AG08396 (cell line): ENCODE data around the gene EGR4.
"Not testable (repeated sequence)": the region's sequence is repeated elsewhere in the genome, so short reads cannot be mapped to it uniquely, and the experiment has no call there.

ENCODE experiments used
- DNase-seq: peaks from one replicate; pipeline ENCODE4 v3.0.0; 2012; ENCODE audit warnings: low spot score, mixed read lengths

EGR4 gene

DNA sequence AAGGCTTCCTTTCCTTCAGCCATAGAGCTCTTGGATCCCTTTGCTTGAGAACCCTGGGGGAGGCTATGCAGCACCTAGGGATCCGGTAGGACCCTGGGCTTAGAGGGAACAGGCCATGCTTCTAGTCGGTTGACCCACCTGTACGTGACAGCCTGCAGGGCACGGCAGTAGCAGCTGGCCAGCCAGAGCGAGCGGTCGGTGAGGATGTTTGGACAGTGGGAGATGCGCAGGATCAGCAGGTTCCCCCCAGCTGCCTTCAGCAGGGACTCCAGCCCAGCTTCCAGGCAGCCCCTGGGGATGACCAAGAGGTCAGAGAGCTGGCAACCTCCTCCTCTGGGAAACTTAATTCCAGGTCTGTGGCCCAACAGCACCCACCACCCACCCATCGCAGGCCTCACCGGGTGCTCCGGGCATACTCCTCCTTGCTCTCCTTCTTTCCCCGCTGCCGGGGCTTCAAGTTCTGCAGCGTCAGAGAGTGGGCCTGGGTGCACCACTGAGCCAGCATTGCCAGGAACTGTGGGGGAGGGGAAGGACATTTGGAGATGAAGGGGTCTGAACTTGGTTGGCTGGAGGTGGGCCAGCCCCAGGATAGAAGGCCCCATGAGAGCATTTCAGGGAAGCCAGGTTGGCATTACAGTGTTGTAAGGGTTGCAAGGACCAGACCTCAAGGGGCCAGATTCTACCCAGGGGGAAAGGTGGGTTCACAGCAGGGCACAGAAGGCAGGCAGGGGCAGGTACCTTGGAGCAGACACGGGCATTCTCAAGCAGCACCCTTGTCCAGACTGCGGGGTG, 29.6 kb downstream of the EGR4 start:
- no peak for DNase-seq

DNA sequence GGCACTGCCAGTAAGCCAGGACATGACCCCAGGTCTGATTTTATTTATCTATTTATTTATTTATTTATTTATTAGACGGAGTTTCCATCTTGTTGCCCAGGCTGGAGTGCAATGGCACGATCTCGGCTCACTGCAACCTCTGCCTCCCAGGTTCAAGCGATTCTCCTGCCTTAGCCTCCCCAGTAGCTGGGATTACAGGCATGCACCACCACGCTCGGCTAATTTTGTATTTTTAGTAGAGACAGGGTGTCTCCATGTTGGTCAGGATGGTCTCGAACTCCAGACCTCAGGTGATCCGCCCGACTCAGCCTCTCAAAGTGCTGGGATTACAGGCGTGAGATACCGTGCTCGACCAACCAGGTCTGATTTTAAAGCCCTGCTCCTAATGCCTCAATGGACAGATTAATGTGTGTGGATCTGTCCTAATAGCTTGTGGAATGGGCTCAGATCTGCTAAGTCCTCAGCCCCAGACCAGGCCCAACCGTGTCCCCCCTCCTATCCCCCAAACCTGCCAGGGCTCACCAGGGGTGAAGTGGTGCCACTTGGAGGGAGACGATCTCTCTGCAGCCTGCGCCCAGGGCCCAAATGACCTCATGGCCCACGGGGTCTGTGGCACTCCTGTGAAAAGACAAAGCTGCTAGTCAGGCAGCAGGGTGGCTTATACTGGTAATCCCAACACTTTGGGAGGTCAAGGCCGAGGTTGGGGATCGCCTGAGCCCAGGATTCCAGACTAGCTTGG, 30.5 kb downstream of the EGR4 start:
- DNase-seq = not testable (repeated sequence)

GRCh38 chr2:73262108-73262651, 31.2 kb downstream of the EGR4 start:
- DNase-seq = no peak

- peak; percentile 88 for DNase-seq
Measured at GRCh38 chr2:73260338-73260984, 32.9 kb downstream of the EGR4 start.

DNA sequence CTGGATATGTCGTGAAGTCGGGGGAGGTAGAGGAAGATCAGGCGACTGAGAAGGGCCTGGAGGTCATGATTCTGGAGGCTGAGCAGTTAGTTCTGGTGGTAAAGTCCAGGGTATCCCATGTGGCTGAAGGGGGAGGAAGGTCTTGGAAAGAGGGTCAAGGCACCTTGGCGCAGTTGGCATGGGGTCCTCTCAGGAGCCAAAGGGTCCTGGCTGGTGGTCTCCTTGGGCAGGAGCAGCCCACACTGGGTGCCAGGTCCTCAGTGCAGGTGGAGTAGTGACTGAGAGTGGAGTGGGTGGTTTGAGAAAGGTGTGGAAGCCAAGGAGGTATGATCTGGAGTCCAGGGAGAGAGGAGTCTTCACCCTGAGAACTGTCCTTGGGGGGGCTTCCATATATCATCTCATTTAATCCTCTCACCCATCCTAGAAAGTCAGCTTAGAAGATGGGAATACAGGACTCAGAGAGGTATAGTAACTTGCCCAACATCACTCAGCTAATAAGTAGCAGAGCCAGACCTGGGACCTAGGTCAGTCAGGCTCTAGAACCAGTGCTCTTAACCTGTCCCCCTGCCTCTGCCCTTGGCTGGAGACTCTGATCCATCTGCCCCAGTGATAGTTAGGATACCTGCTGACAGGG, 33.5 kb downstream of the EGR4 start:
- no peak for DNase-seq

DNA sequence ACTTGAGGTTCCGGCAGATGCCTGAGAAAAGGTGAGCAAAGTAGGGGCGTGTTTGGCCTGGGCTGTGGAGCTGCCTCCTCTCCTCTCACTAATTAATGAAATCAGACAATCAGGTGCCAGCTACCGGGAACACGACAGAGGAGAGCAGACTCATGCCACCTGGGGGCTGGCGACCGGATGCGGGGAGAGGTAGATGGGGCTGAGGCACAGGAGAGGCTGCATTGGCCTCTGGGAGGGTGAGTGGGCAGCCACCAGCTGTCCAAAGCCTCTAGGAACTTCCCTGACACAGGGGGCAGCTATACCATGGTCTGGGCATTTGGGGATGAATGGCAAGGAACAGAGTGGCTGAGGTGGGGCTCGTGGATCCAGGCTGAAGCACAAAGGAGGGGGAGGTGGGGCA, 34.1 kb downstream of the EGR4 start:
- DNase-seq = no peak

GRCh38 chr2:73258913-73259215, 34.5 kb downstream of the EGR4 start:
- no peak for DNase-seq

DNA sequence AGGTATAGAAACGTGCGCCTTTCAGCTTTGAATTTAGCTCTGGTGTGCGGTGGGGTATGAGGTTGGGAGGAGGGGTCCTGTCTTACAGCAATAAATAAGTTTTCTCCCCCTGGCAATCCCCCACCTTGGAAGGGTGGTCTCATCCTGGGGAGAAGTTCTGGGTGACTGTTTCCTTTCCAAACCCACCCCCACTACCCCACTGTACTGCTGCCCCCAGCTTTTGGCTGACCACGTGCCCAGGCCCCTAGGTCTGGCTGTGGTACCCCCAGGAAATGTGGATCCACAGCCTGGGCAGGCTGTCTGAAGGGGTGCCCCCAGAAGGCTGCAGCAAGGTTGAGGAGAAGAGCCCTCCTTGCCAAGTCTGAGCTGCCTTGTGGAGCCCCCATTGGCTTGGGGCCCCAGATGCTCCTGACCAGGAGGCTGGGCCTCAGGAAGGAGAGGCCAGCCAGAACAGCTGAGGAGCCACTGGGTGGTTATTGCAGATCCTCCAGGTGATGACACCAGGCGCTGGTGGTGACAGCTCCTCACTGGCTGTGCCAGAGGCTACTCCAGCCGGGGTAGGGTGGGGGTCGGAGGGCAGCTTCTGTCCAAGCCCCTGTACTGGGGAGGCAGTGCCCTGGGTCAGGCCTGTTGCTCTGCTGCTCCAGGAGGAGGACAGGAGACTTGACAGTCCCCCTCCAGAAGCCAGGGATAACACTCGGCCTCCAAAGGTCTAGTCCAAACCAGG, 35.0 kb downstream of the EGR4 start:
- DNase-seq = no peak

DNA sequence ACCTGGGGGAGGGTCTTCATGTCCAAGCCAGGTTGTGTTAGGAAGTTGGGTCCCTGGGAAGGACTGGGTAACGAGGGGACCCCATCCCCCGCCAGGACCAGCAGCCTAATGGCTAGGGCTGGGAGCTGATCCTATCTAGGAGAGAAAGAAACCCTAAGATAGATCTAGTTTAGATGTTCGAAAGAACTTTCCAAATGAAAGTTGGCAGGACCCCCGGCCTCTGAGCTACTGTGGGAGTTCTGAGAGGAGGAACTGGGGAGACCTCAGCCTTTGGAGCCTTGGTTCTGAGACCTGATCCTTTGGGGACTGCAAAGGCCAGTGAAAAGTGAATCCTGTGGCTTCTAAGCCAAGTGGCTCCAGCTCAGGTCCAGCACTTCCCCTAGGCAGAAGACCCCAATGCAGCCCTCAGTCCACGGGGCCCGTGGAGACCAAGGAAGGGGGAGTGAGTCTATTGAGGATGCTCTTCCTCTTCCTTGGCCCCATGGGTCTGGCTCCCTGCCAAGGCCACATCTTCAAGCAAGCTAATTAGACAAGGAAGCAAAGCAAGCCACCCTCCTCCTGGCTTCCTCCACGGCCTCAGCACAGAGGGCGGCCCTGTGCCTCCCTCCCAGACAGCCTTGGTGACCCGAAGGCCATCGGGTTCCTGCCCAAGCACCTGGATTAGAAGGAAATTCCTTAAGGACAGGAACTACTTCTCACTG, 35.8 kb downstream of the EGR4 start:
- DNase-seq = no peak

GRCh38 chr2:73257021-73257420, 36.3 kb downstream of the EGR4 start:
- DNase-seq = no peak

- no peak for DNase-seq
Measured at GRCh38 chr2:73256618-73256922, 36.8 kb downstream of the EGR4 start.

DNA sequence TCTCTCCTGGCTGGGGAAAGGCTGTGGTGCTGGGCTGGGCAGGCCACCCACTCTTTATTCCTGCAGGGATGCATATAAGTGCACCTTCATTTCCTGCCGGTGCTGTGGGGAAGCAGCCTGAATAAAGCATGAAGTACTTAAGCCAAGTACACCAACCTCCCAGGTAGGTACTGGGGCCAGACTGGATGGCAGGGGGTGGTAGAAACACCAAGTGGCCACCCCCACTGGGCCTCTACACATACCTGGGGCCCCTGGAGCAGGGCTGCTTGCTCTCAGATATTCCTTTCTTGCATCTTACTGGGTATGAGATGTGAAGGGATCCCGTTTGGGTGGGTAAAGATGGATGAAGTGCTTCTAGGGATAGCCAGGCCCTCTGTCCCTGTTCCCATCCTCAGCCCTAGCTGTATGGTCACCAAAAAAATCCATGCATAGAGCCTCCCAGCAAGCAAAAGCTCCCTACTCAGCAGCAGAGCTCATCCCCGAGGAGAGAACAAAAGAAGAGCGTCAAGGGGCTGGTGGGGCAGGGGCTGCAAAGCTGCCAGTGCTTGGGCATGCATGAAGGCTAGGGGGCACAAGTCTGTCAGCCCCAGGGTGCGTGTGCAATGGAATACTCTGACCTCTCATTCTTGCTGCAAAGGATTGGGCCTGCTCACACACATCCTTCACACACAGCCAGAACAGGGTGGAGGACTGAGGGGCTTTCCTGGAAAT, 37.3 kb downstream of the EGR4 start:
- DNase-seq = no peak

- DNase-seq = no peak
Measured at GRCh38 chr2:73255007-73255644, 38.2 kb downstream of the EGR4 start.

- DNase-seq = no peak
Measured at GRCh38 chr2:73254343-73255006, 38.9 kb downstream of the EGR4 start.

- no peak for DNase-seq
Measured at GRCh38 chr2:73253901-73254300, 39.4 kb downstream of the EGR4 start.

- no peak for DNase-seq
Measured at GRCh38 chr2:73253400-73253799, 39.9 kb downstream of the EGR4 start.

GRCh38 chr2:73252238-73253027, 40.9 kb downstream of the EGR4 start:
- DNase-seq = no peak
